Measurements from ENCODE around the gene NUDT21. TPM values are rescaled to one million over a fixed set of nuclear protein-coding genes. Genes with fewer than 3 reads are reported as not detected.
"Not testable (repeated sequence)": the region's sequence is repeated elsewhere in the genome, so short reads cannot be mapped to it uniquely, and the experiment has no call there.

NUDT21 gene
- 176 TPM for polyA plus RNA-seq (2013, experiment 1 of 4)
- 166 TPM for polyA plus RNA-seq (2013, experiment 2 of 4)
- 128 TPM for polyA plus RNA-seq (2013, experiment 3 of 4)
- 149 TPM for polyA plus RNA-seq (2013, experiment 4 of 4)

GRCh38 chr16:56450986-56451752 lies at the start of gene NUDT21, which contains the start of gene OGFOD1:
TSS of gene NUDT21 (minus strand) at chr16:56451332. CDS start at chr16:56451202, 130 bp downstream.
TSS of gene OGFOD1 (plus strand) at chr16:56451554. CDS start at chr16:56451613, 59 bp downstream.
- peak within 1 kb of the TSS; percentile 53 for H3K27ac ChIP-seq (ENCODE audit: insufficient read depth, low read depth, low read length, poor library complexity, severe bottlenecking)
- H3K27me3 ChIP-seq (ENCODE audit: control insufficient read depth, insufficient read depth, low read length, poor library complexity, severe bottlenecking): no peaks in the 10 kb centered on the region
- WGBS, 2 experiments: 0 to 1% methylated on average over 56 of the region's 56 CpGs
- H3K4me1 ChIP-seq (ENCODE audit: control insufficient read depth, insufficient read depth, low read length): peaks cover 5% of the 10 kb centered on the region
- no peaks in the 10 kb centered on the region for H3K9me3 ChIP-seq (ENCODE audit: control insufficient read depth, low read length)
- peak within 1 kb of the TSS; percentile 77 for H3K4me3 ChIP-seq (ENCODE audit: insufficient read depth, low read depth, low read length)
- H3K36me3 ChIP-seq (ENCODE audit: control insufficient read depth, insufficient read depth, low read length): peaks cover 30% of the 10 kb centered on the region

GRCh38 chr16:56493815-56494214 lies 42.7 kb upstream of the NUDT21 start:
- 93% methylated on average over 1 of the region's 1 CpG for WGBS, 2 experiments
- H3K9me3 ChIP-seq (ENCODE audit: control insufficient read depth, low read length): no peaks in the 10 kb centered on the region

GRCh38 chr16:56493126-56493525 lies 42.0 kb upstream of the NUDT21 start:
- H3K27ac ChIP-seq (ENCODE audit: insufficient read depth, low read depth, low read length, poor library complexity, severe bottlenecking): no peak overlapping the region
- WGBS, 2 experiments: 84 to 90% methylated on average over 2 of the region's 2 CpGs
- H3K27me3 ChIP-seq (ENCODE audit: control insufficient read depth, insufficient read depth, low read length, poor library complexity, severe bottlenecking): no peaks in the 10 kb centered on the region
- H3K4me3 ChIP-seq (ENCODE audit: insufficient read depth, low read depth, low read length): no peak overlapping the region
- H3K4me1 ChIP-seq (ENCODE audit: control insufficient read depth, insufficient read depth, low read length): no peaks in the 10 kb centered on the region
- peaks cover 10% of the 10 kb centered on the region for H3K36me3 ChIP-seq (ENCODE audit: control insufficient read depth, insufficient read depth, low read length)
- H3K9me3 ChIP-seq (ENCODE audit: control insufficient read depth, low read length): no peaks in the 10 kb centered on the region

More at GRCh38 chr16:56493815-56494214, 42.7 kb upstream of the NUDT21 start:
- H3K4me3 ChIP-seq (ENCODE audit: insufficient read depth, low read depth, low read length): no peak overlapping the region
- H3K27me3 ChIP-seq (ENCODE audit: control insufficient read depth, insufficient read depth, low read length, poor library complexity, severe bottlenecking): no peaks in the 10 kb centered on the region
- H3K36me3 ChIP-seq (ENCODE audit: control insufficient read depth, insufficient read depth, low read length): peaks cover 10% of the 10 kb centered on the region
- no peak overlapping the region for H3K27ac ChIP-seq (ENCODE audit: insufficient read depth, low read depth, low read length, poor library complexity, severe bottlenecking)
- no peaks in the 10 kb centered on the region for H3K4me1 ChIP-seq (ENCODE audit: control insufficient read depth, insufficient read depth, low read length)

- Histone ChIP-seq H3K27ac (ENCODE audit: insufficient read depth, low read depth, low read length, poor library complexity, severe bottlenecking) (no peak overlapping the region), H3K36me3 (ENCODE audit: control insufficient read depth, insufficient read depth, low read length) (no peaks in the 10 kb centered on the region), H3K4me3 (ENCODE audit: insufficient read depth, low read depth, low read length) (no peak overlapping the region), H3K4me1 (ENCODE audit: control insufficient read depth, insufficient read depth, low read length) (no peaks in the 10 kb centered on the region), H3K27me3 (ENCODE audit: control insufficient read depth, insufficient read depth, low read length, poor library complexity, severe bottlenecking) (no peaks in the 10 kb centered on the region), H3K9me3 (ENCODE audit: control insufficient read depth, low read length) (no peaks in the 10 kb centered on the region)
- 93 to 96% methylated on average over 4 of the region's 4 CpGs for WGBS, 2 experiments
These were observed 40.6 kb upstream of the NUDT21 start for GRCh38 chr16:56491657-56492261.

- not testable (repeated sequence) for H3K27me3 ChIP-seq (ENCODE audit: control insufficient read depth, insufficient read depth, low read length, poor library complexity, severe bottlenecking); H3K36me3 ChIP-seq (ENCODE audit: control insufficient read depth, insufficient read depth, low read length); H3K9me3 ChIP-seq (ENCODE audit: control insufficient read depth, low read length); H3K4me3 ChIP-seq (ENCODE audit: insufficient read depth, low read depth, low read length); H3K4me1 ChIP-seq (ENCODE audit: control insufficient read depth, insufficient read depth, low read length); H3K27ac ChIP-seq (ENCODE audit: insufficient read depth, low read depth, low read length, poor library complexity, severe bottlenecking)
- 88 to 100% methylated on average over 1 of the region's 1 CpG for WGBS, 2 experiments
These were observed 37.7 kb upstream of the NUDT21 start for GRCh38 chr16:56488868-56489267.

GRCh38 chr16:56488035-56488434 lies 36.9 kb upstream of the NUDT21 start:
- no peaks in the 10 kb centered on the region for H3K4me1 ChIP-seq (ENCODE audit: control insufficient read depth, insufficient read depth, low read length)
- H3K27ac ChIP-seq (ENCODE audit: insufficient read depth, low read depth, low read length, poor library complexity, severe bottlenecking): no peak overlapping the region
- 87 to 88% methylated on average over 5 of the region's 5 CpGs for WGBS, 2 experiments

GRCh38 chr16:56483394-56483793 lies 32.3 kb upstream of the NUDT21 start:
- peaks cover 5% of the 10 kb centered on the region for H3K36me3 ChIP-seq (ENCODE audit: control insufficient read depth, insufficient read depth, low read length)
- no peaks in the 10 kb centered on the region for H3K9me3 ChIP-seq (ENCODE audit: control insufficient read depth, low read length)
- H3K27me3 ChIP-seq (ENCODE audit: control insufficient read depth, insufficient read depth, low read length, poor library complexity, severe bottlenecking): no peaks in the 10 kb centered on the region
- no peaks in the 10 kb centered on the region for H3K4me1 ChIP-seq (ENCODE audit: control insufficient read depth, insufficient read depth, low read length)
- no peak overlapping the region for H3K4me3 ChIP-seq (ENCODE audit: insufficient read depth, low read depth, low read length)
- no peak overlapping the region for H3K27ac ChIP-seq (ENCODE audit: insufficient read depth, low read depth, low read length, poor library complexity, severe bottlenecking)

More at GRCh38 chr16:56488035-56488434, 36.9 kb upstream of the NUDT21 start:
- Histone ChIP-seq H3K36me3 (ENCODE audit: control insufficient read depth, insufficient read depth, low read length) (peaks cover 3% of the 10 kb centered on the region), H3K9me3 (ENCODE audit: control insufficient read depth, low read length) (no peaks in the 10 kb centered on the region), H3K4me3 (ENCODE audit: insufficient read depth, low read depth, low read length) (no peak overlapping the region), H3K27me3 (ENCODE audit: control insufficient read depth, insufficient read depth, low read length, poor library complexity, severe bottlenecking) (no peaks in the 10 kb centered on the region)

GRCh38 chr16:56482683-56483236 lies 31.6 kb upstream of the NUDT21 start:
- H3K27me3 ChIP-seq (ENCODE audit: control insufficient read depth, insufficient read depth, low read length, poor library complexity, severe bottlenecking): no peaks in the 10 kb centered on the region
- peaks cover 5% of the 10 kb centered on the region for H3K36me3 ChIP-seq (ENCODE audit: control insufficient read depth, insufficient read depth, low read length)
- H3K4me3 ChIP-seq (ENCODE audit: insufficient read depth, low read depth, low read length): no peak overlapping the region
- H3K27ac ChIP-seq (ENCODE audit: insufficient read depth, low read depth, low read length, poor library complexity, severe bottlenecking): no peak overlapping the region
- no peaks in the 10 kb centered on the region for H3K9me3 ChIP-seq (ENCODE audit: control insufficient read depth, low read length)
- no peaks in the 10 kb centered on the region for H3K4me1 ChIP-seq (ENCODE audit: control insufficient read depth, insufficient read depth, low read length)
- 91 to 93% methylated on average over 5 of the region's 5 CpGs for WGBS, 2 experiments

GRCh38 chr16:56481468-56482122 lies 30.5 kb upstream of the NUDT21 start:
- H3K4me1 ChIP-seq (ENCODE audit: control insufficient read depth, insufficient read depth, low read length): no peaks in the 10 kb centered on the region
- WGBS, 2 experiments: 90 to 92% methylated on average over 2 of the region's 2 CpGs
- no peaks in the 10 kb centered on the region for H3K9me3 ChIP-seq (ENCODE audit: control insufficient read depth, low read length)
- H3K36me3 ChIP-seq (ENCODE audit: control insufficient read depth, insufficient read depth, low read length): peaks cover 5% of the 10 kb centered on the region
- H3K4me3 ChIP-seq (ENCODE audit: insufficient read depth, low read depth, low read length): no peak overlapping the region
- H3K27ac ChIP-seq (ENCODE audit: insufficient read depth, low read depth, low read length, poor library complexity, severe bottlenecking): no peak overlapping the region
- no peaks in the 10 kb centered on the region for H3K27me3 ChIP-seq (ENCODE audit: control insufficient read depth, insufficient read depth, low read length, poor library complexity, severe bottlenecking)

Data from ectodermal cell (in vitro differentiated cells).